ENCODE results near the gene PER3.

Gene PER3

DNA sequence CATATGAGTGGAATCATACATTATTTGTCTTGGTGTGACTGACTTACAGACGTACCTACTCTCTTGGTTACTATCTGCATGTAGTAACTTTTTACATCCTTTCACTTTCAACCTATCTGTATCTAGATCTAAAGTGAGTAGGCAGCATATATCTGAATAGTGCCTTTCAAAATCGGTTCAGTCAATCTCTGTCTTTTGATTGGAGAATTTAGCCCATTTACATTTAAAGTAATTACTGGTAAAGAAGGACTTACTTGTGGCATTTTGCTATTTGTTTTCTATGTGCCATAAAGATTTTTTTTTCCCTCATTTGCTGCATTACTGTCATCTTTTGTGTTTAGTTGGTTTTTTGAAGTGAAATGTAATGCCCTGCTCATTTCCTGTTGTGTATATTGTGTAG is 54.6 kb downstream of the PER3 start:
- no peak for DNase-seq

DNA sequence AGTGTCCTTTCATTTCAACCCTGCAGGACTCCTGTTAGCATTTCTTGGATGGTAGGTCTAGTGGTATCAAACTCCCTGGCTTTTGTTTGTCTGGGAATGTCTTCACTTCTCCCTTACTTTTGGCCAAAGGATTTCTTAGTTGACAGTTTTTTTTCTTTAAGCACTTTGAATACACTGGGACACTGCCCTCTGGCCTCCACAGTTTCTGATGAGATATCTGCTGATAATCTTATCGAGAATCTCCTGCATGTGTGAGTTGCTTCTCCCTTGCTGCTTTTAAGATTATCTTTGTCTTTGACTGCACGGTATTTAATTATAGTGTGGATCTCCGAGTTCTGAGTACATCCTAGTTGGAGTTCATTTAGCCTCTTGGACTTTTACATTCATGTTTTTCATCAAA is 55.4 kb downstream of the PER3 start:
- no peak for DNase-seq
- ATAC-seq = no peak

More for the DNA sequence above, 54.6 kb downstream of the PER3 start:
- ATAC-seq = no peak

DNA sequence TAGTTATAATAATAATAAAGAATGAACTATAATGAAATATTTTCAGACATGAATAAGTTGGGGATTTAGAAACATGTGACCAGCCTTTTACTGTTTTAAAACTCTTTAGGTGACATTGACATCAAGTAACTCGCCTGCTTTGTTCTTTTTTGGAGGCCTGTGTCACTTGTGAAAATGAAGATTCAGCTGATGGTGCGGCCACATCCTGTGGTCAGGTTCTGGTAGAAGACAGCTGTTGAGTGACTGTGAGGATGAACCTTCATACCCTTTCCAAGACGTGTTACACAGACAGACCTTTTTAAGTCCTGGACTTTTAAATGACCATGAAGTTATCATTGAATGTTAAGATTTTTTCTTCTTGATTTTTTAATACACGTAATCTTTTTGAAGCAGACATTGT is 58.4 kb downstream of the PER3 start:
- ATAC-seq = no peak
- peak; percentile 10 for DNase-seq

DNA sequence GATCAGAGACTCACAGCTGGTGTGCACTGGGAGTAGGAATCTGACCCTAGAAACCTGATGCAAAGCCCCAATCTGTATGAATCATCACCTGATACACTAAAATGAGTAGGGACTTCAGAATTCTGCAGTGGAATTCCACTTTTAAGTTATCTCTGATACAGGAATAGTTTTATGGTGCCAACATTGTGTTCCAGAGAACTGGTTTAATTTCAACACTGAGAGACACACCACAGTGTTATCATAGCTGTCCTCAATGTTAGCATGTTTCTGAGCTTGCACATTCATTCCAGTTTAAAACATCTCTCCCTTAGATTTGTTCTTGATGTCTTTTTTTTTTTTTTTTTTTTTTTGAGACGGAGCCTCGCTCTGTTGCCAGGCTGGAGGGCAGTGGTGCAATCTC is 61.7 kb downstream of the PER3 start:
- no peak for ATAC-seq
- DNase-seq = no peak

DNA sequence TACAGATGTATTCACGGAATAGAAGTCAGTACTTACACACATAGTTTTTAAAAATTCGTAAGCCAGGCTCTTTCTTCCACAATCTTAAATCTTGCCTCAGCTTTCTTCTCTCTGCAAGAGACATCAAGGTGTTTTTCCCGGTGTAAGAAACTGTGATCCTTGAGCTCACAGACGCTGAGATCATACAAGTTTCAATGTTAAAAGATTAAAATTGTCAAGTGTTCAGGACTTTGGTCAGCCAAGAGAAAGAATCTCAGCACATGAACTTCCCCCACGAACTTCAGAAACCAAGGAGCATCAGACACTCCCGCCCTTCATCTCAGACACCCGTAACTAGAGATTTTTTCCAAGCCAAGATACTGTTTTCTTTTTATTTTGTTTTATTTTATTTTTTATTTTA is 62.6 kb downstream of the PER3 start:
- ATAC-seq (no peak), DNase-seq (no peak)

DNA sequence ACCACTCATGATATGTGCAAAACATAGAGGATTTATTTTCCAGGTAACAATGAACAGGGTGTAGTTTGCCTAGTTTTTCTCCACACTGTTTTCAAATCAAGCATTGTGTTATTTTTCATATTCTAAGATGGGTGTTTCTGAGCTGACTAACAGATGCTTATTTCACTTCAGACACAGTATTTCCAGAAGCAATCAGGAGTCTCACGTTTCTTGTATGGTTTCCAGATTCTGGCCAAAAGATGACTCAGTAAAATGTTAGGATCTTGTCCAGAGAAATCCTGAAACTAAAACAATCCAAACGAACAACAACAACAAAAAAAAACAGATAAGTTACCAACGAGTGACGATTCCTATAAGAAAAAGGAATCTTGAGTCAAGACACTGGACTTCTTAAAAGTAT is 63.5 kb downstream of the PER3 start:
- DNase-seq = no peak
- ATAC-seq = no peak

DNA sequence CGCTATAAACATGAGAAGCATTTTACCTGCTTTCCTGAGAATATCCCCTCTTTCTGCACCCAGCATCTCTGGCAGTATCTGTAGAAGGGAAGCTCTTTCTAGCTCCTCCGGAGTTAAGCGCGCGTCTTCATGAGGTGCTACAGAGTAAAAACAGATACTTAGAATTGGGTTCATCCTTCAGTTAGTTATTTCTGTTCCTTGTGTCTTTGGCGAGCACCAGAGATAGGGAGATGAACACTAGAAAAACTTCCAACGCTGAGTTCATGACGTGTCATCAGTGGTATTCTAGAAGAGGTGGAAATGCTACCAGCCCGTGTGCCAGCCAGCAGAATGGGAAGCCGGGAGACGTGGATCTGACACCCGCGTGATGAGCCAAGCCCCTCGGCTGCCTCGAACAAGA is 66.7 kb downstream of the PER3 start:
- ATAC-seq (no peak), DNase-seq (no peak)

DNA sequence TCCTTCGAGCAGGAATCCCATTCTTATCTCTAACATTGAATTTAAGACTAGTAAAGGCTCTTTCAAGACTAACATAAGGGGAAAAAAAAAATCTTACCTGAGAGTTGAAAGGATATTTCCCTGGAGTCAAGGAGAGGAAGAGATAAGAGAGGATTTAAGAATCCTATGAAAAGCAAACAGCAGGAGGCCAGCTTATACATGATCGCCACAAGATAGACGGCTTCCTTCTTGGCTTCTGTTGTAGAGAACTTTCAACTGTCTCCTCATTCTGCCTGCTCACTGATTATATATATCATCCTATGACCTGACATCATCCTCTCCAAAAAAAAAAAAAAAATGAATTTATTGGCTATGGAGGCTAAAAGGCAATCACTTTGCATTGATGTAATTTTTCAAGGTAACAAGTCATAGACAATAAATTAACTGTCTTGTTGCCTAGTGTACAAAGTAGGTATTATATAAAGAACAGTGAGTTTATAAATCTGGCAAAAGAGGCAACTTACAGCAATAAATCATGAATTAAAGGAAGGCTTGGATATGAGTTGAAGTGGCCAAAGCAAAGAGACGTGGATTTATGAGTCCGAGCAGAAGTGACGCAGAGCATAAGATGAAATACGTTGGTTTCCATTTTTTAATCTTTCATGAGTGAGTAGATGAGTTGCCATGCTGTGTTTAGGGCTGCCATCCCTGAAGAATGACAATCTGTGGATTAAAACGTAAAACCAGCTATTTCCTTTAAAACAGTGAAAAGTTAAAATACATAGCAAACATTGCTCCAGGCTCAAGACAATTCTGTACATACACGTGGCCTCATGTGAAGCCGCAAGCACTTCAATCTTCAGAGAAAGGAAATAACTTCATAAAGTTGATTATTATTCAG is 69.0 kb downstream of the PER3 start, which contains the start of gene UTS2:
TSS of gene UTS2 (minus strand) at position 262 of the 880 bp plus-strand sequence. CDS start at position 200, 62 bp downstream.
- DNase-seq = no peak
- ATAC-seq = no peak

DNA sequence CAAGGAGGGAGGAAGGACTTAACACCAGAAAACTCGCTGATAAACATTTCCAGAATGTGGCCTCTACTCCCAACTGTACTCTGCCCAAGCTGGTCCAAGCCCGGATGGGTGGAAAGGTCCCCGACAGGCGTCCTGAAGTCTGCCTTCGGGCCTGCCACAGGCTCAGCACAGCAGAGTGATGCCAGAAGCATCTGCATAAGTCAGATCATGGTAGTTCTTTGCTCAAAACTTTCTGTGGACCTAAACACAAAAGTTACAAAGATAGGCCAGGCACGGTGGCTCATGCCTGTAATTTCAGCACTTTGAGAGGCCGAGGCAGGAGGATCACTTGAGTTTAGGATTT is 69.6 kb downstream of the PER3 start:
- ATAC-seq = no peak
- no peak for DNase-seq

DNA sequence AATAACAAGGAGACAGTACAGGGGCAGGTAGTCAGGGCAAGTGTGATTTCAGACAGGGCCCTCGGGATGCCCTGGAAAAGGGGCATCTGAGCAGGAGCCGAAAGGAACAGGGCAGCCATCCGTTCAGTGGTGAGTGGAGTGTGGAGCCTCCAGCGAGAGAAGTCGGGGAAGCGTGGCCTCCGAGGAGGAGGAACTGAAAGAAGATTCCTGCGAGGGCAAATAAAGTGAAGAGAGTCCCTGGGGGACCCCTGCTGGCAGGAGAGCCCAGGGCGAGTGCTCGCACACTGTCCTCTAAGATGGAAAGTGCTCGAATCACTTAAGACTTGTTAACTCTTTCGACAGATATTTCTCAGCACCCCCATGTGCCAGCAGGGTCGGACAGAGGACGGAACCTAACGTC is 72.3 kb downstream of the PER3 start:
- DNase-seq (no peak), ATAC-seq (no peak)

DNA sequence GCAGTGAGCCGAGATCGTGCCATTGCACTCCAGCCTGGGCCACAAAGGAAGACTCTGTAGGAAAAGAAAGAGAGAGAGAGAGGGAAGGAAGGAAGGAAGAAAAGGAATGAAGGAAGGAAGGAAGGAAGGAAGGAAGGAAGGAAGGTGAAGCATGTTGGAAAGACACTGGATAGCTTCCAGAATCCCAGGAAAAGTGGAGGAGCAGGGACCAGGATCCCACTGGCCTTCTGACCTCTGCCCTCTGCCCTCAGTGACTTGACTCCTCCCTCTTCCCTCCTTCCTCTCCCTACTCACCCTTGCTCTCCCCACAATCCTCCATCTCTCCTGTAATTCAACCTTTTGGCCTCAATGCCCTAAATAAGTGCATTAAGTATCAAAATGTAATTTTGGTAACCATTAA is 72.9 kb downstream of the PER3 start:
- DNase-seq (no peak), ATAC-seq (no peak)

DNA sequence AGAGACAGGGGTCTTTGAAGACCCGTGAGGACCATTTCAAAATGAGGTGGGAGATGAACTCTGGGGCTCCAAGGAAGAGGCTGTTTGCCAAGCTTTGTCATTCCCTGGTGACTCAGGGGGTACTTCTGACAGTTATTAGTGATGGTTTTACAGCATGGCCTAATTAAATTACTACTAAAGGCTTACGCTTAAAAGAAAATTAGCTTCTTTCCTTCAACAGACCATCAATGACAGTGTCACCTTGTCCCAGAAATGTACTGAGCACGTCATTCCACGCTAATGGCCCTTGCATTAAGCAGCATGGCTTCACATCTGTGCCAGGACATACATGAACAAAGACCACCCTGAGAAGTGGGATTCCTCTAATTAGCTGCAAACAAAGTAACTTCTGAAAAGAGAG is 73.9 kb downstream of the PER3 start:
- DNase-seq (no peak), ATAC-seq (no peak)

DNA sequence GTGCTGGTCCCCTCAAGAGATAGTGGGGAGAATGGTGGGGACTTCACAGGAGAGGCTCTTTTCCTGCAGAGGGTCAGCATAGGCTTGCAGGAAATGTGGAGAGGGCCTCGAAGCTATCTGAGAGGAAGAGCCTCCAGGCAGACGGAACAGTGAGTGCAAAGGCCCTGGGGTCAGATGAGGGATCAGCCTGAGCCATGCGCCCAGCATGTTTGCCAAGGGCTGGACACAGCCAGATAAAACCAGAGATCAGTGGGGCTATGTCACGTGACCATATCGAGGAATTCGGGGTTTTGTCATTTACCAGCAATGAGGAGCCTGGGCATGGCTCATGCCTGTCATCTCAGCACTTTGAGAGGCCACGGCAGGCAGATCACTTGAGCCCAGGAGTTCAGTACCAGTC is 75.3 kb downstream of the PER3 start:
- DNase-seq (no peak), ATAC-seq (no peak)

DNA sequence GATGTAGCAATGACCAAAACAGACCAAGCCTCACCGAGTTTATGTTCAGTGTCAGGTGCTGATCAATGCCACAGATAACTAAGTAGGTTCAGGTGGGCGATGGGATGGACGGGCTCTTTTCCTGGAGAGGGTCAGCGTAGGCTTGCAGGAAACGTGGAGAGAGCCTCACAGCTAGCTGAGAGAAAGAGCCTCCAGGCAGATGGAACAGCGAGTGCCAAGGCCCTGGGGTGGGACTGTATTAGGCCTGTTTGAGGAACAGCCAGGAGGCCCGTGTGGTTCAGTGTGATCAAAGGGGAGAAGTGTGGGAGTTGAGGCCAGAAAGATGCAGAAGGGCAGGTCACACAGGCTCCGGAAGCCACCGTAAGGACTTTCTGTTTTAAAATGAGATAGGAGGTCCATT is 76.0 kb downstream of the PER3 start:
- DNase-seq (no peak), ATAC-seq (no peak)

DNA sequence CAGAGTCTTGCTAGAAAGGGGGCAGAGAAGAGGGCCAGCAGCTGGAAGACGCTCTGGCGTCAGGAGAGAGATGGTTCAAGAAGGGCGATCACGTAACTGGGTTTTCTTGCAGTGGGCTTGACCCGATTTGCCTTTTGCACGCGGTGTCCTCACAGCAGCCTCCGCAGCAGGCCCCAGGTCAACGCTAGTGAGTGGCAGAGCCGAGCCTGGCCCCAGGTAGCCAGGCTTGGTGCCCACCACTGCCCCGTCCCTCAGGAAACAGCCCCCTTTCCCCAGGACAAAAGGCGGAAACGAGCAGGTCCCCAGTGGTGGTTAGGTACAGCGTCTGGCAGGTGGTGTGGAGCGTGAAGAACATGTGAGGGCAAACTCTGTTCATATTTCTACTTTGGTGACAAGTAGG is 77.4 kb downstream of the PER3 start:
- DNase-seq (no peak), ATAC-seq (no peak)

DNA sequence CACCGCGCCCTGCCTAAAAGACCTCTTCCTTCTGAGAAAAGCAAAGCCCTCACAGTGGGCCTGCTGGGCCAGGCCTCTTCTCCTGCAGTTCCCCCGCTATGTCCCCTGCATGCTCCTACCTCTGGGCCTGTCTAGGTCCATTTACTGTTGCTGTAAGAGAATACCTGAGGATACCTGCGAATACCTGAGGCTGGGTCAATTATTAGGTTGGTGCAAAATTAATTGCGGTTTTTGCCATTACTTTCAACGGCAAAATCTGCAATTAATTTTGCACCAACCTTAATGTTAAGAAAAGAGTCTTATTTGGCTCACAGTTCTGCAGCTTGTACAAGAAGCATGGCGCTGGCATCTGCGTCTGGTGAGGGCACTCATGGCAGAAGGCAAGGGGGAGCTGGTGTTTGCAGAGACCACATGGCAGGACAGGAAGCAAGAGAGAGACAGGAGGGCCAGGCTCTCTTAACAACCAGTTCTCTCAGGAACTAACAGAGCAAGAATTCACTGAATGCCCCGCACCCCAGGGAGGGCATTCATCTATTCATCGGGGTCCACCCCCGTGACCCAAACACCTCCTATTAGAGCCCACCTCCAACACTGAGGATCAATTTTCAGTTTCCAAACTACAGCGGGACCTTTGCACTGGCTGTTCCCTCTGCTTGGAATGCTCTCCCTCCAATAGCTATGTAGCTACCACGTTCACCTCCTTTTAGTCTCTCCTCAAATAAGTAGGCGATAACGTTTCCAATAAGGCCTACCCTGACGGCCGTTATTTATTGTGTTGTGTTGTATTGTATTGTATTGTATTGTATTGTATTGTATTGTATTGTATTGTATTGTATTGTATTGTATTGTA is 78.3 kb downstream of the PER3 start:
- DNase-seq (no peak), ATAC-seq (no peak)

DNA sequence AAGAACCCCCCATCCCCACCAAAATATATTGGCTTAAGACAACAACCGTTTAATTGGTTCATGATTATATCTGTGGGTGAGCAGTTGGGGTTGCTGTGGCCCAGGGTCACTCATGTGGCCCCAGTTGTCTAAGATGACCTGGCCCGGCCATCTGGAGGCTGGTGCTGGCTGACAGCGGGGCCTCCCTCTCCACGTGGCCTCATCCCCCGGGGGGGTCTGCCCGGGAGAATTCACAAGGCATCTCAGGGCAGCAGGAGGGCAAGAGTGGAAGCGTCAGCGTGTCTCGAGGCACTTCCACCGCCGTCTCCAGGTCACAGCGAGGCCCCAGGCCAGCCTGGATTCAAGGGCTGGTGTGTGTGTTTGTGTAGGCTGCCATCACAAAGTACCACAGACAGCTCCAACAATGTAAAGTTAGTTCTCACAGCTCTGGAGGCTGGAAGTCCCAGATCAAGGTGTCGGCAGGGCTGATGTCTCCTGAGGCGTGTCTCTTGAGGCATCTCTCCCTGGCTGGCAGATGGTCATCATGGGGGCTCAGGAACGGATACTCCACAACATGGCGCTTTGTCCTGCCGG is 79.8 kb downstream of the PER3 start:
- no peak for ATAC-seq
- no peak for DNase-seq

DNA sequence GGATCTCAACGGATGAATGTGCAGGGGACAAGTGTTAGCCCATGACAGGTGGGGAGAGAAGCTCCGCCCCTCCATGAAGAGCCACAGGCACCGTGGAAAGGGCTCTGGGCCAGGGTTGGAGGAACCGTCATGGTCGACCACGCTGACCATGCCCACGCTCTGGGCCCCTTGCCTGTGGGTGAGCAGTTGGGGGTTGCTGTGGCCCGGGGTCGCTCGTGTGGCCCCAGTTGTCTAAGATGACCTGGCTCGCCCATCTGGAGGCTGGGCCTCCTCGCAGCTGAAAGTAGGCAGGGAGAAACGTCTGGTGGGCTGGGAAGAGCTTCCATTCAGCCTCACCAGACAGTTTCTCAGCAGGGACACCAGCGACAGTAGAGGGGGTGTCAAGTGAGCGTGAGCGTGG is 81.9 kb downstream of the PER3 start:
- ATAC-seq (no peak), DNase-seq (no peak)

DNA sequence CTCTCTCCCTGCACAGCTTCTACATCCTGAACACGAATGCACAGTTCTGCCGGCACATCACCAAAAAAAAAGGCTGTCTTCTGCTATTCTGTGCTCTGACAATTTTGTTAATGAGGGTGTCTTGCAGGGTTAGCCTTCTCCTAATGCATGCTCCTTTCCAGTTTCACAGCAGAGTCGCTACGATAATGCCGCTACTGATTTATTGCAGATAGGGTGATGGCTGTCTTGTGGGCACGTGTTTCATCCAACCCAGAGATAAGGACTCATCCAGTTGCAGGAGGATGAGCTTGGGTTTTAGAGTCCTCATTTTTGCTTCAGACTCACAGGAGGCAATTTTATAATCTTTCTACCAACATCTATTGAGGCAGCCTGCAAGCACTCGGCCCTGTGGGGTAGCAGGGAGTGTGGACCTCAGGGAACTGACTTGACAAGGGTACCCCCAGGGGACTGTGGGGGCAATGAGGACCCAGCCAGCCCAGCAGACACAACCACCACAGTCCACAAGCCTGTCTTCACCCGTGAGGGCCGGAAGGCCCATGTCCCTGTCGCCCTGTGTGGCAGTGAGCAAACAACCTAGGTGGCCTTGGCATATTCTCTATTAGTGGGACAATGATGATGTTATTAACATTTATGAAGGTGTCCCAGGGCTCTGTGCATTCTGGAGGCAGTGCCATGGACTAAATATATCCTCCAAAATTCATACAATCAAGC is 84.1 kb downstream of the PER3 start:
- no peak for DNase-seq
- no peak for ATAC-seq

DNA sequence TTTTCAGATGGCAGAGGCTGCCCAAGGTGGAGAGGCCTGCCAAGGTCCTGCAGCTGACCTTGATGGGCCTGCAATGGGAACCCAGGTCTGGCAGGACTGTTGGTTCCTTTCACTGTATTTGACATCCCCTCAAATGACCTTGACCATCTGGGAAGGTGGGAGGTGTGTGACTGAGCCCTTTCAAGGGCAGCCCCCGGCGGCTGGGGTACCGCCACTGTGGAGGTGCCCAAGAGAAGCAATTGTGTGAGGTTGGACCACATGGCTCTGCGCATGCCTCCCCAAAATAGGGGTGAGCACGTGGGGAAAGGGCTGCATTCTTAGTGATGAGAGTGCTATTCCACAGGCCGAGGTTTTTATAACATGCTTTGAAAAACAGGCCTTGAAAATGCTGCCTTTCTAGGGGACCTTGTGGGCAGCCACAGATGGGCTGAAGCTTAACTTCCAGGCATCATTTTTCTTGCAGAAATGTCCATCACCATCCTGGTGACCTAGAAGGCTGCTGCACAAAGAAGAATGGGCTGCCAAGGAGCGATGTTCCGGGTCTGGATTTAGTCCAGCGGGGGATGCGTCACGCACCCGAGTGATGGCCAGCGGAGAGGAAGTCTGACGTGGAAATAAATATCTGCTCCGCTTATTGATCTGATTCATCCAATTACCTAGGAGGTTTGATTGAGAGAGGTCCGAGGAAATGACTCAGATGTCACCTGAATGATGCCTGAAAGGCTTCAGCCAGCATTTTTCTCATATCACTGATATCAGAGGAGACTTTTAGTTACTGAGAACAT is 85.2 kb downstream of the PER3 start:
- no peak for DNase-seq
- no peak for ATAC-seq

DNA sequence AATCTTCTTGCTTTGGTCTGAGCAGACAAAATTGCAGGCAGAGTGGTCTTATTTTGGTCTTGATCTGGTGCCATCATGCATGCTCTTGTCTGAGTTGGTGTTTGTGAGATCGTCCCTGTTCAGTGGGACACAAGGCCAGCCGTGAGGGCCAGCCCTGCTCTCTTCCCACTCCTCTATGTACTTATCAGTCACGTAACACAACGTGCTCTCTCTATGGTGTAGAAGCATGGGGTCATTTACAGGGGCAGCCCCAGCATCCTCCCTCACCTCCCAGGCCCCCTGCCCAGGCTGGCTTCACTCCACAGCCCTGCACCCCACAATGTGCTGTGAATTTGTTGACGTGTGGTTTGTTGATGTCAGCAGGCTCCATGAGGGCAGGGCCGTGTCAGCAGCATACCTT is 87.0 kb downstream of the PER3 start:
- no peak for ATAC-seq
- no peak for DNase-seq
